Measurements from ENCODE around the gene CLEC10A.

DNA sequence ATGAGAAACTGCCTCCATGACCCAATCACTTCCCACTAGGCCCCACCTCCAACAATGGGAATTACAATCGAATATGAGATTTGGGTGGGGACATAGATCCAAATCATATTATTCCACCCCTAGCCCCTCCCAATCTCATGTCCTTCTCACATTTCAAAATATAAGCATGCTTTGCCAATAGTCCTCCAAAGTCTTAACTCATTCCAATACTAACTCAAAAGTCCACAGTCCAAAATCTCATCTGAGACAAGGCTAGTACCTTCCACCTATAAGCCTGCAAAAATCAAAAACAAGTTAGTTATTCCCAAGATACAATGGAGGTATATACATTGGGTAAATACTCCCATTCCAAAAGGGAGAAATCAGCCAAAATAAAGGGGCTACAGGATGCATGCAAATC, 12.9 kb downstream of the CLEC10A start:
- TF ChIP-seq CTCF (IDR thresholded peaks at IDR 0.05) (no peak), EP300 (IDR thresholded peaks at IDR 0.05; ENCODE audit: low read depth) (no peak), POLR2A (IDR thresholded peaks at IDR 0.05) (no peak)

Data from transverse colon (tissue), 3 donors.